Activated CD4-positive, alpha-beta memory T cell treated with anti-CD3 and anti-CD28 coated beads, Interleukin-2, amount 10 ng/mL, durations not matched to agents 7 days and 5 days (primary cell): Measurements from ENCODE around the gene OR51M1. TPM values are rescaled to one million over a fixed set of nuclear protein-coding genes. Genes with fewer than 3 reads are reported as not detected.
"Not testable (repeated sequence)": the region's sequence is repeated elsewhere in the genome, so short reads cannot be mapped to it uniquely, and the experiment has no call there.

Experiments
- CTCF ChIA-PET: fragments of 350-600 bp; sonication (Branson Sonifier 250); formaldehyde crosslinking; loops from one replicate; lab custom pipeline; 2021; ENCODE audit warnings: antibody characterized with exemption, inconsistent platforms; lab: Charles Lee
- POLR2A ChIA-PET: fragments of 350-600 bp; sonication (Branson Sonifier 250); formaldehyde crosslinking; loops from one replicate; lab custom pipeline; 2021; ENCODE audit warnings: antibody characterized with exemption; lab: Charles Lee
- DNase-seq: peaks from one replicate; pipeline ENCODE4 v3.0.0-alpha.2; 2020
- H3K27ac Mint-ChIP-seq: one replicate; pipeline ENCODE4 v1.8.0; 2021; ENCODE audit warnings: mild to moderate bottlenecking, mixed read lengths
- H3K27me3 Mint-ChIP-seq: one replicate; pipeline ENCODE4 v1.8.0; 2021; ENCODE audit warnings: mixed read lengths
- H3K36me3 Mint-ChIP-seq: one replicate; pipeline ENCODE4 v1.8.0; 2021; ENCODE audit warnings: low read depth, mixed read lengths
- H3K4me1 Mint-ChIP-seq: one replicate; pipeline ENCODE4 v1.8.0; 2021; ENCODE audit warnings: mixed read lengths
- H3K4me3 Mint-ChIP-seq: one replicate; pipeline ENCODE4 v1.8.0; 2021; ENCODE audit warnings: mild to moderate bottlenecking, mixed read lengths
- H3K9me3 Mint-ChIP-seq: one replicate; pipeline ENCODE4 v1.8.0; 2021; ENCODE audit warnings: mixed read lengths
- total RNA-seq, 2 experiments: library from RNA; stranded (reverse); gene quantifications; one replicate each; pipeline ENCODE4 v1.2.3, GENCODE V29; 2021

The OR51M1 gene
- total RNA-seq, 2 experiments from 2014 or later: not detected

DNA sequence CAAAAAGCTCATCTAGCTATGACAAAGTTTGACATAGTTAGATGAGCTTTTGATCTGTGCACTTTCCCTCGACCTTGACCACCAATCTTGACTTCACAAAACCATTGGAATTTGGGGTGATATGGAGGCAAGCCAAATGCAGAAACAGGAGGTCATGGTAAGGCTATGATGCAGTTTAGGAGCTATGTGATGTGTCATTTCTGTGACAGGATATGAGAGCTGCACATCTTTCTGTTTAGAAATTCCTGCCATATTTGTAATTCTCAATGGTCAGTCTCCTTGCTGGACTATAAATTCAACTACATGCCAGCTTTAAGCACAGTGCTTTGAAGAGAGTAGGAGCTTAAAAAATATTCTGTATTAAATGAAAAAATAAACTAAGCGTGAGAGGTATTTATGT lies 19.4 kb upstream of the OR51M1 start:
- DNase-seq: no peak
- ChIA-PET POLR2A (no interaction called here), CTCF (no interaction called here)
- Mint-ChIP-seq H3K27ac (no peak overlapping the region), H3K36me3 (no peaks in the 10 kb centered on the region), H3K9me3 (no peaks in the 10 kb centered on the region), H3K4me3 (no peak overlapping the region), H3K4me1 (no peaks in the 10 kb centered on the region), H3K27me3 (no peaks in the 10 kb centered on the region)

DNA sequence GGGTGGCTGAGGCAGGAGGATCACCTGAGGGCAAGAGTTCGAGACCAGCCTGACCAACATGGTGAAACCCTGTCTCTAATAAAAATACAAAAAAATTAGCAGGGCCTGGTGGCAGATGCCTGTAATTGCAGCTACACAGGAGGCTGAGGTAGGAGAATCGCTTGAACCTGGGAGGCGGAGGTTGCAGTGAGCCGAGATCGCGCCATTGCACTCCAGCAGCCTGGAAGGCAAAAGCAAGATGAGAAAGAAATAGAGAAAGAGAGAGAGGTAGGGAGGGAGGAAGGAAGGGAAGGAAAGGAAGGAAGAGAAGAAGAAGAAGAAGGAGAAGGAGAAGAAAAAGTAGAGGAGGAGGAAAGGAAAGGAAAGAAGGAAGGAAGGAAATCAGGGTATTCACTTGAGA lies 17.2 kb upstream of the OR51M1 start:
- H3K9me3 Mint-ChIP-seq, H3K27me3 Mint-ChIP-seq, H3K27ac Mint-ChIP-seq, POLR2A ChIA-PET, DNase-seq, H3K4me3 Mint-ChIP-seq, H3K4me1 Mint-ChIP-seq, CTCF ChIA-PET, H3K36me3 Mint-ChIP-seq: not testable (repeated sequence)

GRCh38 chr11:5366856-5367255 lies 16.8 kb upstream of the OR51M1 start:
- Mint-ChIP-seq H3K9me3 (no peaks in the 10 kb centered on the region), H3K4me3 (no peak overlapping the region), H3K27me3 (no peaks in the 10 kb centered on the region), H3K27ac (no peak overlapping the region), H3K36me3 (no peaks in the 10 kb centered on the region), H3K4me1 (no peaks in the 10 kb centered on the region)
- DNase-seq: no peak
- POLR2A ChIA-PET: no interaction called here
- CTCF ChIA-PET: no interaction called here

DNA sequence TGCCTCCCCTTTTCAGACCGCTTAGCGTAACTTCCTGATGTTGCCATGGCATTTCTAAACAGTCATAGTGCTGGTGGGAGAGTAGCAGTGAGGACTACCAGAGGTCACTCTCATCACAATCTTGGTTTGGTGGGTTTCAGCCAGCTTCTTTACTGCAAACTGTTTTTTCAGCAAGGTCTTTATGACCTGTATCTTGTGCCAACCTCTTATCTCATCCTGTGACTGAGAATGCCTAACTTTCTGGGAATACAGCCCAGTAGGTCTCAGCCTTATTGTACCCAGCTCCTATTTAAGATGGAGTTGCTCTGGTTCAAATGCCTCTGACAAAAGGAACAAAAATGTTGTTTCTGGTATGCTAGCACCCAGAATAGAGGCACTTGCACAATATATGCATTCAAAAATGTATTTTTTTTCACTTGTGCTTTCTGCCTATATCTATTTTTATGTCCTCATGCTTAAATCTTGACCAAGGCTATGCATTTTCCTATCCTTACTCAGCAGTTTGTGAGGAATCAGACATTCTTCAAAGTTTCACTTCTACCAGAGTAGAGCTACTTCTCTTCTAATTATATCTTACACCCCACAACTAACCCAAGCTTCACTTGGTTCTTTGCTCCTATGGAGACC lies 16.1 kb upstream of the OR51M1 start:
- POLR2A ChIA-PET: no interaction called here
- DNase-seq: no peak
- no peaks in the 10 kb centered on the region for H3K4me1 Mint-ChIP-seq
- H3K36me3 Mint-ChIP-seq: no peaks in the 10 kb centered on the region
- H3K27me3 Mint-ChIP-seq: no peaks in the 10 kb centered on the region
- no peaks in the 10 kb centered on the region for H3K9me3 Mint-ChIP-seq
- no peak overlapping the region for H3K4me3 Mint-ChIP-seq
- CTCF ChIA-PET: no interaction called here
- no peak overlapping the region for H3K27ac Mint-ChIP-seq

GRCh38 chr11:5368502-5369043 lies 15.0 kb upstream of the OR51M1 start:
- no peaks in the 10 kb centered on the region for H3K9me3 Mint-ChIP-seq
- H3K36me3 Mint-ChIP-seq: no peaks in the 10 kb centered on the region
- H3K4me1 Mint-ChIP-seq: no peaks in the 10 kb centered on the region
- H3K4me3 Mint-ChIP-seq: no peak overlapping the region
- POLR2A ChIA-PET: no interaction called here
- H3K27ac Mint-ChIP-seq: no peak overlapping the region
- CTCF ChIA-PET: no interaction called here
- DNase-seq: no peak
- H3K27me3 Mint-ChIP-seq: no peaks in the 10 kb centered on the region

GRCh38 chr11:5369789-5370188 lies 13.8 kb upstream of the OR51M1 start:
- H3K4me1 Mint-ChIP-seq: no peaks in the 10 kb centered on the region
- POLR2A ChIA-PET: no interaction called here
- H3K27ac Mint-ChIP-seq: no peak overlapping the region
- CTCF ChIA-PET: no interaction called here
- no peaks in the 10 kb centered on the region for H3K9me3 Mint-ChIP-seq
- H3K36me3 Mint-ChIP-seq: no peaks in the 10 kb centered on the region
- no peaks in the 10 kb centered on the region for H3K27me3 Mint-ChIP-seq
- no peak for DNase-seq
- no peak overlapping the region for H3K4me3 Mint-ChIP-seq

DNA sequence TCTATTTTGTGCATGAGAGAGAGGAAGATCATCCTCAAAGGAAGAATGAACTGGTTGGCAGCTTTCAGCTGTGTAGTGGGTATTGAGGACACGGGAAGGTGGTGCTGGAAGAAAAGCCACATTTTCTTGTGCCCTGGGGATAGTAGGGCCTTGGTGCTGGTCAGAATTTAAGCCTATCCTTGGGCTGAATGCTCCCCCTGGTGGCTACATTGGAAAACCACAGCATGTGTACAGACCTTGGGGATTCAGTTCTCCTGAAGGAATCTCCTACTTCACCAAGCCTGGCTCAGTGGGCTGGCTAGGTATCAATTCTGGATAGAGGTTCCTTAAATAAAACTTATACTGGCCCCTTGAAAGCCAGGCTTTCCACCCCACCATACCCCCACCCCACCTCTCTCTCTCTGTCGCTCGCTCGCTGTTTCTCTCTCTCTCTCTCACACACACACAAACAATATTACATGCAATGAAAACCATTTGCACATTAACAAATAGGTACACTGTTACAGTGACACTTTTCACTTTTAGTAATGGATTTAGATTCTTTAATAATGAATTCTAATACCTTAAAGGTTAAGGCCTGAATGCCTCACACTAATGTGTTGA lies 2.8 kb upstream of the OR51M1 start:
- Mint-ChIP-seq H3K4me3 (no peak overlapping the region), H3K36me3 (no peaks in the 10 kb centered on the region)
- CTCF ChIA-PET: no interaction called here

GRCh38 chr11:5384335-5384734 lies 723 bp downstream of the OR51M1 start:
- CTCF ChIA-PET: no interaction called here
- Mint-ChIP-seq H3K36me3 (no peaks in the 10 kb centered on the region), H3K4me3 (no peak overlapping the region), H3K27ac (no peak overlapping the region), H3K4me1 (no peaks in the 10 kb centered on the region), H3K27me3 (no peaks in the 10 kb centered on the region), H3K9me3 (no peaks in the 10 kb centered on the region)
- DNase-seq: no peak
- POLR2A ChIA-PET: no interaction called here

More for the DNA sequence above, 2.8 kb upstream of the OR51M1 start:
- POLR2A ChIA-PET: no interaction called here
- H3K4me1 Mint-ChIP-seq: no peaks in the 10 kb centered on the region
- H3K9me3 Mint-ChIP-seq: no peaks in the 10 kb centered on the region
- no peak overlapping the region for H3K27ac Mint-ChIP-seq
- DNase-seq: peak; percentile 35
- H3K27me3 Mint-ChIP-seq: no peaks in the 10 kb centered on the region

- Mint-ChIP-seq H3K9me3 (no peaks in the 10 kb centered on the region), H3K27me3 (no peaks in the 10 kb centered on the region), H3K27ac (no peak overlapping the region), H3K4me1 (no peaks in the 10 kb centered on the region), H3K4me3 (no peak overlapping the region), H3K36me3 (no peaks in the 10 kb centered on the region)
- no peak for DNase-seq
- POLR2A ChIA-PET: no interaction called here
- CTCF ChIA-PET: no interaction called here
These were observed 6.6 kb downstream of the OR51M1 start for GRCh38 chr11:5390210-5390609.

DNA sequence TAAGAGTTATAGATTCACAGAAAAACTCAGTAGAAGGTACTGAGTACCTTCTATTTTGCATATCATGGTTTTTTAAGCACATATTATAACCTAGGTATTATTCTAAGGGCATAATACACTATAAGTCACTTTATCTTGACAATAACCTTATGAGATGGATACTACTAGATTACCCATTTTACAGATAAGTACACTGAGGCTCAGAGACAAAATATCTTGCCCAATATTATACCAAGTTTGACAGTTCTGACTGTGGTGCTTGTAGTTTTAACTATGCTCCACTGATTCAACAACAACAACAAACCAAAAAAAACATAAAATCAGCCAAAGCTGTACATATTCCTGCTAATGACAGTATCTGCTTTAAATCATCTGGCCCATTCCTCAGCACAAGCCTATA lies 10.5 kb downstream of the OR51M1 start:
- Mint-ChIP-seq H3K4me3 (no peak overlapping the region), H3K27me3 (no peaks in the 10 kb centered on the region), H3K4me1 (no peaks in the 10 kb centered on the region), H3K27ac (no peak overlapping the region), H3K9me3 (no peaks in the 10 kb centered on the region), H3K36me3 (no peaks in the 10 kb centered on the region)
- DNase-seq: no peak
- ChIA-PET CTCF (no interaction called here), POLR2A (no interaction called here)

GRCh38 chr11:5398936-5399335 lies 15.3 kb downstream of the OR51M1 start:
- no peaks in the 10 kb centered on the region for H3K4me1 Mint-ChIP-seq
- H3K36me3 Mint-ChIP-seq: no peaks in the 10 kb centered on the region
- ChIA-PET CTCF (no interaction called here), POLR2A (no interaction called here)
- H3K27me3 Mint-ChIP-seq: no peaks in the 10 kb centered on the region
- no peak overlapping the region for H3K27ac Mint-ChIP-seq
- no peak overlapping the region for H3K4me3 Mint-ChIP-seq
- no peak for DNase-seq
- H3K9me3 Mint-ChIP-seq: peaks cover 3% of the 10 kb centered on the region

GRCh38 chr11:5405173-5405572 lies 21.6 kb downstream of the OR51M1 start:
- POLR2A ChIA-PET: no interaction called here
- no peaks in the 10 kb centered on the region for H3K4me1 Mint-ChIP-seq
- DNase-seq: no peak
- H3K27me3 Mint-ChIP-seq: no peaks in the 10 kb centered on the region
- H3K36me3 Mint-ChIP-seq: no peaks in the 10 kb centered on the region
- no peak overlapping the region for H3K4me3 Mint-ChIP-seq
- H3K27ac Mint-ChIP-seq: no peak overlapping the region
- CTCF ChIA-PET: no interaction called here
- H3K9me3 Mint-ChIP-seq: peaks cover 3% of the 10 kb centered on the region

- Mint-ChIP-seq H3K27ac (no peak overlapping the region), H3K9me3 (no peaks in the 10 kb centered on the region), H3K4me1 (no peaks in the 10 kb centered on the region), H3K36me3 (no peaks in the 10 kb centered on the region), H3K27me3 (no peaks in the 10 kb centered on the region), H3K4me3 (no peak overlapping the region)
- no peak for DNase-seq
- CTCF ChIA-PET: no interaction called here
- POLR2A ChIA-PET: no interaction called here
These were observed 37.4 kb downstream of the OR51M1 start for GRCh38 chr11:5420993-5421392.

DNA sequence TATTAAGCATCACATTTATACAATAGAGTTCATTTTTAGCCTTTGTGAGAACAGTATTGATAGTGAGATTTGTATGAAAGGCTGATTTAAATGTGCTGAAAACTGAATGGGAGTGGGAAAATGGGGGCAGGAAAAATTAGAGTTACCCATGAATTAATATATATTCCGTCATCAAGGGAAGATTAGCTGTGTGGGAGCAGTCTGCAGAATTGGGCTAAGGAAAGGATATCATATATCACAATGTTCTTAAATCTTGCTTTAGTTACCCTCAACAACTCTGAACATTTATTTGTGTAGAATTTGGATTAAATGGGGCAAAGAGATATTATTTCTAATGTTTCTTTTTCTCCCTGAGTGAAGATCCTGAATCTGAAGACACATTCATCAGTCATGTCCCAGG lies 38.2 kb downstream of the OR51M1 start, which contains the start of gene OR51Q1:
Gene OR51Q1 (plus strand): TSS at position 301 of the 400 bp plus-strand sequence. CDS start 90 bp downstream, at position 391.
- DNase-seq: no peak
- Mint-ChIP-seq H3K4me1 (no peaks in the 10 kb centered on the region), H3K4me3 (no peak within 1 kb of the TSS), H3K27me3 (no peaks in the 10 kb centered on the region), H3K36me3 (no peaks in the 10 kb centered on the region), H3K9me3 (no peaks in the 10 kb centered on the region), H3K27ac (no peak within 1 kb of the TSS)
- POLR2A ChIA-PET: no interaction called here
- CTCF ChIA-PET: no interaction called here
